ENCODE data around the gene STXBP4. TPM values are rescaled to one million over a fixed set of nuclear protein-coding genes. Genes with fewer than 3 reads are reported as not detected.
A peak's percentile ranks its signal among the peaks of the same experiment; 100 is the strongest.

STXBP4 gene
- polyA plus RNA-seq, 1 experiment: 9.7 TPM

DNA sequence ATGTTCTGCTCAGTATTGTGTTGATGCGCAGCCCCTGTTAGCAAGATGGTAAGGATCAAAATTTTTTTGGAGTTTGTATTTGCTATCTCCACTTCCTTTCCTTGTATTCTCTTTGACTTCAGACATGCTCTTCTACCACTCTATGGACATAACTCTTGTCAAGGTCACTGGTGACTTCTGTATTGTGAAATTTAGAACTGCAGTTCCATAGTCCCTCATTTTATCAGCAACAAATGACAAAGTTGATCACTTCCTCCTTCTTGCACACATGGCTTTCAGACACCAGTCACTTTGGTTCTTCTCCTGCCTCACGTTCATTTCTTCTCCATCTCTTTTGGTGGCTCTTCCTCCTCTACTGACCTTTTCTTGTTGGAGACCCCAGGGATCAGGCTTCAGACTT lies 21.2 kb upstream of the STXBP4 start:
- no peak for DNase-seq (ENCODE audit: low read depth, low spot score)
- ChIA-PET CTCF (no interaction called here), POLR2A (no interaction called here)
- Histone ChIP-seq H3K27me3 (ENCODE audit: control insufficient read depth, insufficient read depth, low read length) (no peaks in the 10 kb centered on the region), H3K27ac (ENCODE audit: low read depth, low read length) (no peak overlapping the region), H3K9me3 (ENCODE audit: control insufficient read depth, insufficient read depth, low read length) (no peaks in the 10 kb centered on the region), H3K4me3 (ENCODE audit: low read depth, low read length) (no peak overlapping the region)
- no peak for TF ChIP-seq CTCF (IDR thresholded peaks at IDR 0.05; ENCODE audit: low read depth, low read length)

DNA sequence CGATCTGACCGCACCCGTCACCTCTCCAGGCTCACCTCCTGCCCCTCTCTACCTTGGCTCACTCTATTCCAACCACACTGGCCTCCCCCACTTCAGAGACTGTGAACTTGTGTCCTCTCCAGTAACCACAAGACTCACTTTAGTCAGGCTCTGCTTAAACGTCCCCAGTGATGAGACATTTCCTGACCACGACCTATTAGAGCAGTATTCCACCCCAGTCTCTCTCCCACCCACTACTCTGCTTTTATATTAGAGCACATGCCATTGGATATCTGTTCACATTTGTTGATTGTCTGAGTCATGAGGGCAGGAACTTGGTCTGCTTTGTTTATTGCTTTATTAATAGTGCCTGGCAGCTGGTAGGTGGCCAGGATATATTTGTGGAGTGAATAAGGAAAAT lies 20.2 kb upstream of the STXBP4 start:
- Histone ChIP-seq H3K27me3 (ENCODE audit: control insufficient read depth, insufficient read depth, low read length) (no peaks in the 10 kb centered on the region), H3K4me3 (ENCODE audit: low read depth, low read length) (no peak overlapping the region), H3K27ac (ENCODE audit: low read depth, low read length) (peak overlapping the region; percentile 12), H3K9me3 (ENCODE audit: control insufficient read depth, insufficient read depth, low read length) (no peaks in the 10 kb centered on the region)
- ChIA-PET CTCF (no interaction called here), POLR2A (interaction anchor here (0.6 kb wide), 1 partner anchor 485 kb away, joined by 3 read pairs; no protein-coding TSS in a partner anchor)
- no peak for TF ChIP-seq CTCF (IDR thresholded peaks at IDR 0.05; ENCODE audit: low read depth, low read length)
- peak; percentile 77 for DNase-seq (ENCODE audit: low read depth, low spot score)

- DNase-seq (ENCODE audit: low read depth, low spot score): no peak
- no peak overlapping the region for H3K4me3 ChIP-seq (ENCODE audit: low read depth, low read length)
- H3K27me3 ChIP-seq (ENCODE audit: control insufficient read depth, insufficient read depth, low read length): no peaks in the 10 kb centered on the region
- TF ChIP-seq CTCF (IDR thresholded peaks at IDR 0.05; ENCODE audit: low read depth, low read length): no peak
- CTCF ChIA-PET: no interaction called here
- H3K27ac ChIP-seq (ENCODE audit: low read depth, low read length): no peak overlapping the region
- no peaks in the 10 kb centered on the region for H3K9me3 ChIP-seq (ENCODE audit: control insufficient read depth, insufficient read depth, low read length)
- POLR2A ChIA-PET: no interaction called here
Measured at GRCh38 chr17:54950116-54950515, 18.4 kb upstream of the STXBP4 start.

DNA sequence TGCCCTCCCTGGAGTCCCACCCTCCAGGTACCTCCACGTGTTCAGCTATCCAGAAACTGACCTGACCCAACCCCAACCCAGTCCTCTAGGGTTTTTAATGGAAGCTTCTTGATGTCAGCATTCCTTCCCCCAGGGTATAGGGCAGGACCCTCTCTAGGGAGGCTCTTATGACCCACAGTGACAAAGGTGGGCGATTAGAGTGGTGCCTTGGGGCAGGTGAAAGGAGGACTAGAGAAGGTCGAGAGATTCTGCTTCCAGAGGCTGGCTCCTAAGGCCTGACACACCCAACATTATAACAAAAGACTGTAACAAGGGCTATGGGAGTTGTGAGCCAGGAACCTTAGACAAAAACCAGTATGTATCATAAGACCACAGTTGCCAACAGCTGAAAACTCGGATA lies 17.3 kb upstream of the STXBP4 start:
- Histone ChIP-seq H3K4me3 (ENCODE audit: low read depth, low read length) (no peak overlapping the region), H3K9me3 (ENCODE audit: control insufficient read depth, insufficient read depth, low read length) (no peaks in the 10 kb centered on the region), H3K27ac (ENCODE audit: low read depth, low read length) (no peak overlapping the region), H3K27me3 (ENCODE audit: control insufficient read depth, insufficient read depth, low read length) (no peaks in the 10 kb centered on the region)
- ChIA-PET CTCF (no interaction called here), POLR2A (no interaction called here)
- TF ChIP-seq CTCF (IDR thresholded peaks at IDR 0.05; ENCODE audit: low read depth, low read length): no peak
- no peak for DNase-seq (ENCODE audit: low read depth, low spot score)

DNA sequence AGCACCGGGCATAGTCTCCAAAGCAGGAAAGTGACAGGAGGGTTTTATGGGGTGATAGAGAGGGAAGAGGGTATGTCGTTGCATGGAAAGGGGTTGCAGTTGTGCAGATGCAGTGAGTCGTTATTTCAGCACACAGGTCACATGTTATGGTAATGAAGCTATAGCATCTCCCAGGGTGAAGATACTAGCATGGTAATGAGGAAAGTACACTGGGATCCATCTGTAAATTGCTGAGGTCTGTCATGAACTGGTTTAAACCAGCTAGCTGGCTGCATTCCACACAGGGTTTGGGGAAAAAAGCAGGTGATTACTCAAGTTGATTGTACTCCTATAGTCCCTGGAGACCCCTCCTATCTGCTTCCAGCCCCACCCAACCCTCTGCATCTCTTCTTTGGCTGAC lies 11.8 kb upstream of the STXBP4 start:
- POLR2A ChIA-PET: no interaction called here
- no peak for TF ChIP-seq CTCF (IDR thresholded peaks at IDR 0.05; ENCODE audit: low read depth, low read length)
- DNase-seq (ENCODE audit: low read depth, low spot score): no peak
- Histone ChIP-seq H3K4me3 (ENCODE audit: low read depth, low read length) (no peak overlapping the region), H3K9me3 (ENCODE audit: control insufficient read depth, insufficient read depth, low read length) (no peaks in the 10 kb centered on the region), H3K27ac (ENCODE audit: low read depth, low read length) (no peak overlapping the region), H3K27me3 (ENCODE audit: control insufficient read depth, insufficient read depth, low read length) (no peaks in the 10 kb centered on the region)
- CTCF ChIA-PET: no interaction called here
